Adipocyte (in vitro differentiated cells): Measurements from ENCODE around the gene CACNA1H.

Source experiments
- DNase-seq: peaks from one replicate; pipeline ENCODE4 v3.0.0-alpha.2; 2015; ENCODE audit warnings: low read depth
- H3K27me3 ChIP-seq: replicated peaks from 2 replicates; pipeline ENCODE4 v1.7.0; 2013; ENCODE audit warnings: mild to moderate bottlenecking, low read length, moderate library complexity; ENCODE audit not compliant: control insufficient read depth, insufficient read depth
- H3K36me3 ChIP-seq: 2 replicates; pipeline ENCODE4 v1.7.0; 2013; ENCODE audit warnings: low read length, mild to moderate bottlenecking, moderate library complexity; ENCODE audit not compliant: control insufficient read depth, insufficient read depth, severe bottlenecking
- H3K4me1 ChIP-seq: 2 replicates; pipeline ENCODE4 v1.7.0; 2013; ENCODE audit warnings: mild to moderate bottlenecking, low read length, moderate library complexity; ENCODE audit not compliant: control insufficient read depth, insufficient read depth
- H3K4me3 ChIP-seq: 2 replicates; pipeline ENCODE4 v1.7.0; 2013; ENCODE audit warnings: mild to moderate bottlenecking, low read length, moderate library complexity
- H3K9ac ChIP-seq: 2 replicates; pipeline ENCODE4 v1.7.0; 2013; ENCODE audit warnings: mild to moderate bottlenecking, low read length, moderate library complexity
- H3K9me3 ChIP-seq: 2 replicates; pipeline ENCODE4 v1.7.0; 2013; ENCODE audit warnings: mild to moderate bottlenecking, low read length, moderate library complexity; ENCODE audit not compliant: control insufficient read depth

Gene CACNA1H

GRCh38 chr16:1162701-1163566 lies 10.0 kb downstream of the CACNA1H start:
- H3K9me3 ChIP-seq, result no peaks in the 10 kb centered on the region
- no peak overlapping the region for H3K4me3 ChIP-seq
- no peaks in the 10 kb centered on the region for H3K36me3 ChIP-seq
- peaks cover 24% of the 10 kb centered on the region for H3K27me3 ChIP-seq
- DNase-seq, result no peak
- no peaks in the 10 kb centered on the region for H3K4me1 ChIP-seq
- H3K9ac ChIP-seq, result no peak overlapping the region

- H3K9me3 ChIP-seq, result no peaks in the 10 kb centered on the region
- H3K9ac ChIP-seq, result no peak overlapping the region
- no peak for DNase-seq
- H3K36me3 ChIP-seq, result no peaks in the 10 kb centered on the region
- H3K4me1 ChIP-seq, result no peaks in the 10 kb centered on the region
- H3K4me3 ChIP-seq, result no peak overlapping the region
- H3K27me3 ChIP-seq, result peaks cover 19% of the 10 kb centered on the region
Measured at GRCh38 chr16:1163567-1164055, 10.7 kb downstream of the CACNA1H start.

GRCh38 chr16:1164382-1164781 lies 11.5 kb downstream of the CACNA1H start:
- no peak overlapping the region for H3K9ac ChIP-seq
- no peaks in the 10 kb centered on the region for H3K9me3 ChIP-seq
- no peaks in the 10 kb centered on the region for H3K4me1 ChIP-seq
- no peak for DNase-seq
- H3K4me3 ChIP-seq, result no peak overlapping the region
- peaks cover 17% of the 10 kb centered on the region for H3K27me3 ChIP-seq
- no peaks in the 10 kb centered on the region for H3K36me3 ChIP-seq

- no peaks in the 10 kb centered on the region for H3K36me3 ChIP-seq
- no peak overlapping the region for H3K4me3 ChIP-seq
- H3K9me3 ChIP-seq, result no peaks in the 10 kb centered on the region
- H3K9ac ChIP-seq, result no peak overlapping the region
- no peak for DNase-seq
- H3K27me3 ChIP-seq, result peaks cover 11% of the 10 kb centered on the region
- H3K4me1 ChIP-seq, result no peaks in the 10 kb centered on the region
Measured at GRCh38 chr16:1164975-1165374, 12.1 kb downstream of the CACNA1H start.

DNA sequence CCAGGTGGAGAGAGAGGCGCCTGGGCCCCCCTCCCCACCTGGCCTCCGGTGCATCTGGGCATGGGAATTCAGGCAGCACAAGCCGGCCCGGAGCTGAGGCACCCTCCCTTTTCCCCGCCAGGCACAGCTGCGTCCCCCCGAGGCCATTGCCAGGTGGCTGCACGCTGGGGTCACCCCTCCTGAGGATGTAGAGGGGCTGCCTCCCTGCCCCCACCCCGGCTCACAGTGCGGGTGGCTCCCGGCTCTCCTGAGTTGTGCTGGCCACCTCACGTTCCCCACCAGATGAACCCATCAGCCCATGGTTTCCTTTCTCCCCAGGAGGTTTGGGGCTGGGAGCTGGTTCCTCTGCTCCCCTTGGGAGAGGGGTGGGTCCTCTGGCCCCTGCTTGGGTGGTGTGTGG lies 12.6 kb downstream of the CACNA1H start:
- H3K36me3 ChIP-seq, result no peaks in the 10 kb centered on the region
- DNase-seq, result no peak
- peaks cover 11% of the 10 kb centered on the region for H3K27me3 ChIP-seq
- H3K4me3 ChIP-seq, result no peak overlapping the region
- no peaks in the 10 kb centered on the region for H3K9me3 ChIP-seq
- H3K4me1 ChIP-seq, result no peaks in the 10 kb centered on the region
- H3K9ac ChIP-seq, result no peak overlapping the region

DNA sequence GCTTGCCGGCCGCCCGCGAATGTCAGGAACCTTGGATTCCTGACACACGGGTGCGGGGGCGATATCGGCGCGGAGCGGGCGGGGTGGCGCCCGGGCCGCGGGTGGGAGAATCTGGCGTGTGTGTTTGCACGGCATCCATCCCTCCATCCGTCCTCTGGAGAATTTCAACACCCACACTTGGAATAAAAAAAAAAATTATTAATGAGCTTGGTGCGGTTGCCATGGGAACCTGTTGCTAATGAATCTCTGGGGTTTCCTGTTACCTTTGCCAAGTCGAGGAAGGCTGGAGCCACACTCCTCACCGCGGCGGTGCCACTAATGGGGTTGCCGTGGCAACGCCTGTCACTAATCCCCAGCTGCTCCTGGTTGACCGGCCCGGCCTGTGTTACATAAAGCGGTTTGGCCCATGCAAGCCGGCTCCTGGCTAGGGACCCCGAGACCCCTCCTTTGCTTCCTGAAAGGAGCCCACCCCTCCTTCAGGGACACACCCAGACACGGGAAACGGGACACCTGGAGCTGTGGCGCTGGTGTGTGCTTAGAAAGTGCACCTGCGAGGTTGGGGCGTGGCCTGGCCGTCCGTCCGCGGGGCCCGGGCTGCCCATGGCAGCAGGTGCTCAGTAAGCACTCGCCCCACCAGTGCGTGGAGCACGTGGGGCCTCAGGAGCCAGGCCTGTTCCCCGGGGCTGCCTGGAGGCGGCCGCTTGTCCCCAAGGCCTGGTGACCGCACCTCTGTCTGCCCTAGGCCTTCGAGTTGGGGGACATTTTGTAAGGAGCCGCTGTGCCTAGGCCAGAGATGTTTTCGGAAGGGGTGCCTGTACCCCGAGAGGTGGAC lies 14.6 kb downstream of the CACNA1H start:
- no peaks in the 10 kb centered on the region for H3K36me3 ChIP-seq
- no peaks in the 10 kb centered on the region for H3K9me3 ChIP-seq
- no peak overlapping the region for H3K4me3 ChIP-seq
- no peaks in the 10 kb centered on the region for H3K4me1 ChIP-seq
- no peak overlapping the region for H3K9ac ChIP-seq
- H3K27me3 ChIP-seq, result peaks cover 18% of the 10 kb centered on the region
- DNase-seq, result no peak

DNA sequence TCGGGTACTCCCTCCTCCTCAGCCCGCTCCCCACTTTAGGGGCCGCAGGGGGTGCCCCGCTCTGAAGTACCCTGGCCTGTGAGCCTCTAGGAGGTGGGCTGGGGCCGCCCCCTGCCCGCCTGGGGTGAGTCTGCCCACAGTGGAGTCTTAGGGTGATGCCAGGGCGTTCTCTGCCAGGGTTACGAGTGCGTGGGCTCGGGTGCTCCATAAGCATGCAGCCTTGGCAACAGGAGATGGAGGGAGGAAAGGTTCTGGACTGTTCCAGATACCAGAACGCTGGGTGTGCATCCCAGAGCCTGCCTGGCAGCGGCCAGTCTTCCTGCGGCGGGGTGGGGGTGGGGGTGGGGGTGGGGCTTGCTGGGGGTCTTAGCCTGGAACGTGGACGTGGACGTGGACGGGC lies 15.9 kb downstream of the CACNA1H start:
- no peaks in the 10 kb centered on the region for H3K4me1 ChIP-seq

DNA sequence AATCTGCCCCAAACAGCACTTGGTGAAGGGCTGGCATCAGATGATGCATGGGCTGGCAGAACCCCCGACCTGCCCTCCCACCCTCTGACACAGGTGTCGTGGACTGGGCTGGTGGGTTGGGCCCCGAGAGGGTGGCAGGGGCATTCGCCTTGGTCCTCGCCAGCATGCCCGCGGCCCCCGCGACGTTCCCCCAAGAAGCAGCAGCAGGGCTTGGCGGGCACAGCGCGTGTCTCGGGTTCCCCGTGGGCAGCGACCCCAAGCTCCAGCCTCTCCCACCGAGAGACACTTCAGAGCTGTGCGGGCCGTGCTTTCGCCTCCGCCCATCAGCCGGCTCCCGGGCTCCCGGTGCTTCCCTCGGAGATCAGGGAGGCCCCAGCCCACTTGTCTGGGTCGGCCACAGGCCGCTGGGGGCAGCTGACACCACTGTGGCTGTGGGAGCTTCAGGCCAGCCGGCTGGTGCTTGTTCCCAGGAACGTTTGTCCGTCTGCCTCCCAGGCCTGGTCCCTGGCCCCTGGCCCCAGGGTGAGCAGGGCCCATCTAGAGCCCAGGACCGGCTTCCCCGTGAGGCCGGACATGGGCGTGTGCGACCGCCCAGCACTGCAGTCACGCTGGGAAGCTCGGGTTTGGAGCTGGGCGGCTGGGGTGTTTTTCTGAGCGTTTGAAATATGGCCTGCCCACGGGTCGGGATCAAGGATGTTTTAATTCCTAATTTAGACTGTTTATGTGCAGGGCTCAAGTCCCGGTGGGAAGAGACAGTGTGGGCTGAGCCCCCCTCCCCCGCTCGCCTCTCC lies 16.6 kb downstream of the CACNA1H start:
- no peak for DNase-seq
- Histone ChIP-seq H3K9me3 (no peaks in the 10 kb centered on the region), H3K9ac (no peak overlapping the region), H3K4me3 (no peak overlapping the region), H3K4me1 (no peaks in the 10 kb centered on the region), H3K27me3 (peaks cover 10% of the 10 kb centered on the region), H3K36me3 (no peaks in the 10 kb centered on the region)

More for the DNA sequence above, 15.9 kb downstream of the CACNA1H start:
- Histone ChIP-seq H3K36me3 (no peaks in the 10 kb centered on the region), H3K9me3 (no peaks in the 10 kb centered on the region), H3K4me3 (no peak overlapping the region), H3K9ac (no peak overlapping the region), H3K27me3 (peaks cover 16% of the 10 kb centered on the region)
- no peak for DNase-seq

DNA sequence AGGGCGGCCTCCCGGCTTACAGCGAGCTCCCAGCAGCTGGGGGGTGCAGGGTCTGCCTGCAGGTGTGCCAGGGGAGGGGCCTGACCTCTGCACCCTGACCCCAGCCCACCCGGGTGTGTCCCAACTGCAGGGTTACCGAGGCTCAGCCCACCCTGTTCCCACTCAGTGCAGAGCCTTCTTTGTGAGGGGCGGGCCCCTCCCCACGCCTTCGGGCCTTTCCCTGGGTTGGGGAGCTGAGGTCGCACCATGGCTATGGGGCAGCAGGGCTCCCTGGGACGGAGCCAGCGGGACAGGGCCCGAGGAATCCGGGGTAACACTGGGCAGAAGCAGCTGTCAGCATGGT lies 17.1 kb downstream of the CACNA1H start:
- no peaks in the 10 kb centered on the region for H3K36me3 ChIP-seq
- H3K9ac ChIP-seq, result no peak overlapping the region
- no peaks in the 10 kb centered on the region for H3K4me1 ChIP-seq
- no peaks in the 10 kb centered on the region for H3K9me3 ChIP-seq
- H3K27me3 ChIP-seq, result peaks cover 9% of the 10 kb centered on the region
- H3K4me3 ChIP-seq, result no peak overlapping the region
- DNase-seq, result no peak

- no peaks in the 10 kb centered on the region for H3K4me1 ChIP-seq
- DNase-seq, result no peak
Measured at GRCh38 chr16:1171001-1171400, 18.1 kb downstream of the CACNA1H start.

More at GRCh38 chr16:1171001-1171400, 18.1 kb downstream of the CACNA1H start:
- Histone ChIP-seq H3K36me3 (no peaks in the 10 kb centered on the region), H3K9ac (no peak overlapping the region), H3K9me3 (no peaks in the 10 kb centered on the region), H3K27me3 (peaks cover 9% of the 10 kb centered on the region), H3K4me3 (no peak overlapping the region)
